ENCODE measurements around the gene HUS1B.

The HUS1B gene

DNA sequence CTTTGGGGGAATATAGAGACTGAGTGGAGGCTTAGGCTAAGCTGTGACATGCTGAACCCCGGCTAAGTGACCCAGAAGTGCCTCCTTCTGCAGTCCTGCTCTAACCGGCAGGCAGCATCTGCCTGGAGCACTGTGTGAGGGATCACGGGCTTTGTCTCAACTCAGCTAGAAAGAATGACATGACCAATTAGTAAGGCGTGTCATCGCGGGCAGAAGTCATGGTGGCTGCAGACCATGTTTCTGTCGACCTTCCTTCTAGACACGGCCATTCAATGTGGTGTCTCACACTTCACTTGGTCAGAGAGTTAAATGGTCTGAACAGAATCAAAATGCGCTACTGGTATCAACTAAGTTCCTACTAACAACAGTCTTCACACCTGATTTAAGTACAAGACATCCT is 35.0 kb downstream of the HUS1B start:
- Histone ChIP-seq H3K4me1 (ENCODE audit: control insufficient read depth, insufficient read depth, low read length) (peaks cover 15% of the 10 kb centered on the region), H3K9ac (ENCODE audit: low read length) (no peak overlapping the region), H3K27me3 (ENCODE audit: control insufficient read depth, insufficient read depth, low read length) (no peaks in the 10 kb centered on the region), H3K27ac (ENCODE audit: low read depth, low read length) (no peak overlapping the region), H3K9me3 (ENCODE audit: control insufficient read depth, insufficient read depth, low read depth, low read length) (no peaks in the 10 kb centered on the region), H3K4me3 (ENCODE audit: low read depth, low read length) (no peak overlapping the region), H3K36me3 (ENCODE audit: control insufficient read depth, insufficient read depth, low read length) (peaks cover 15% of the 10 kb centered on the region; the same call in 1 of the 2 replicates)

- Histone ChIP-seq H3K27ac (ENCODE audit: low read depth, low read length) (no peak overlapping the region), H3K9me3 (ENCODE audit: control insufficient read depth, insufficient read depth, low read depth, low read length) (no peaks in the 10 kb centered on the region), H3K4me3 (ENCODE audit: low read depth, low read length) (no peak overlapping the region), H3K27me3 (ENCODE audit: control insufficient read depth, insufficient read depth, low read length) (no peaks in the 10 kb centered on the region), H3K36me3 (ENCODE audit: control insufficient read depth, insufficient read depth, low read length) (peaks cover 16% of the 10 kb centered on the region; the same call in 1 of the 2 replicates), H3K9ac (ENCODE audit: low read length) (no peak overlapping the region), H3K4me1 (ENCODE audit: control insufficient read depth, insufficient read depth, low read length) (peaks cover 15% of the 10 kb centered on the region)
These were observed 36.0 kb downstream of the HUS1B start for GRCh38 chr6:620950-621349.

GRCh38 chr6:620166-620565 is 36.7 kb downstream of the HUS1B start:
- no peaks in the 10 kb centered on the region for H3K9me3 ChIP-seq (ENCODE audit: control insufficient read depth, insufficient read depth, low read depth, low read length)
- peaks cover 20% of the 10 kb centered on the region for H3K36me3 ChIP-seq (ENCODE audit: control insufficient read depth, insufficient read depth, low read length)
- H3K27me3 ChIP-seq (ENCODE audit: control insufficient read depth, insufficient read depth, low read length), result no peaks in the 10 kb centered on the region
- H3K4me3 ChIP-seq (ENCODE audit: low read depth, low read length), result no peak overlapping the region
- peaks cover 8% of the 10 kb centered on the region for H3K4me1 ChIP-seq (ENCODE audit: control insufficient read depth, insufficient read depth, low read length)
- H3K9ac ChIP-seq (ENCODE audit: low read length), result no peak overlapping the region
- H3K27ac ChIP-seq (ENCODE audit: low read depth, low read length), result no peak overlapping the region

GRCh38 chr6:617456-618100 is 39.3 kb downstream of the HUS1B start:
- H3K36me3 ChIP-seq (ENCODE audit: control insufficient read depth, insufficient read depth, low read length), result peaks cover 29% of the 10 kb centered on the region
- no peak overlapping the region for H3K27ac ChIP-seq (ENCODE audit: low read depth, low read length)
- no peaks in the 10 kb centered on the region for H3K9me3 ChIP-seq (ENCODE audit: control insufficient read depth, insufficient read depth, low read depth, low read length)
- H3K9ac ChIP-seq (ENCODE audit: low read length), result no peak overlapping the region
- H3K27me3 ChIP-seq (ENCODE audit: control insufficient read depth, insufficient read depth, low read length), result no peaks in the 10 kb centered on the region
- no peaks in the 10 kb centered on the region for H3K4me1 ChIP-seq (ENCODE audit: control insufficient read depth, insufficient read depth, low read length)
- H3K4me3 ChIP-seq (ENCODE audit: low read depth, low read length), result no peak overlapping the region

- H3K9me3 ChIP-seq (ENCODE audit: control insufficient read depth, insufficient read depth, low read depth, low read length), result no peaks in the 10 kb centered on the region
- H3K36me3 ChIP-seq (ENCODE audit: control insufficient read depth, insufficient read depth, low read length), result peaks cover 22% of the 10 kb centered on the region
- H3K27me3 ChIP-seq (ENCODE audit: control insufficient read depth, insufficient read depth, low read length), result no peaks in the 10 kb centered on the region
- no peak overlapping the region for H3K9ac ChIP-seq (ENCODE audit: low read length)
- H3K4me3 ChIP-seq (ENCODE audit: low read depth, low read length), result no peak overlapping the region
- no peaks in the 10 kb centered on the region for H3K4me1 ChIP-seq (ENCODE audit: control insufficient read depth, insufficient read depth, low read length)
- H3K27ac ChIP-seq (ENCODE audit: low read depth, low read length), result no peak overlapping the region
These were observed 42.9 kb downstream of the HUS1B start for GRCh38 chr6:613981-614380.

- no peak overlapping the region for H3K27ac ChIP-seq (ENCODE audit: low read depth, low read length)
- no peaks in the 10 kb centered on the region for H3K4me1 ChIP-seq (ENCODE audit: control insufficient read depth, insufficient read depth, low read length)
- H3K4me3 ChIP-seq (ENCODE audit: low read depth, low read length), result no peak overlapping the region
- H3K9ac ChIP-seq (ENCODE audit: low read length), result no peak overlapping the region
- peaks cover 24% of the 10 kb centered on the region for H3K36me3 ChIP-seq (ENCODE audit: control insufficient read depth, insufficient read depth, low read length)
- no peaks in the 10 kb centered on the region for H3K9me3 ChIP-seq (ENCODE audit: control insufficient read depth, insufficient read depth, low read depth, low read length)
- H3K27me3 ChIP-seq (ENCODE audit: control insufficient read depth, insufficient read depth, low read length), result no peaks in the 10 kb centered on the region
These were observed 45.0 kb downstream of the HUS1B start for GRCh38 chr6:611928-612327.

GRCh38 chr6:610882-611281 is 46.0 kb downstream of the HUS1B start:
- H3K27ac ChIP-seq (ENCODE audit: low read depth, low read length), result no peak overlapping the region
- H3K4me3 ChIP-seq (ENCODE audit: low read depth, low read length), result no peak overlapping the region
- peaks cover 27% of the 10 kb centered on the region for H3K36me3 ChIP-seq (ENCODE audit: control insufficient read depth, insufficient read depth, low read length)
- H3K27me3 ChIP-seq (ENCODE audit: control insufficient read depth, insufficient read depth, low read length), result no peaks in the 10 kb centered on the region
- no peak overlapping the region for H3K9ac ChIP-seq (ENCODE audit: low read length)
- H3K9me3 ChIP-seq (ENCODE audit: control insufficient read depth, insufficient read depth, low read depth, low read length), result no peaks in the 10 kb centered on the region
- H3K4me1 ChIP-seq (ENCODE audit: control insufficient read depth, insufficient read depth, low read length), result no peaks in the 10 kb centered on the region

DNA sequence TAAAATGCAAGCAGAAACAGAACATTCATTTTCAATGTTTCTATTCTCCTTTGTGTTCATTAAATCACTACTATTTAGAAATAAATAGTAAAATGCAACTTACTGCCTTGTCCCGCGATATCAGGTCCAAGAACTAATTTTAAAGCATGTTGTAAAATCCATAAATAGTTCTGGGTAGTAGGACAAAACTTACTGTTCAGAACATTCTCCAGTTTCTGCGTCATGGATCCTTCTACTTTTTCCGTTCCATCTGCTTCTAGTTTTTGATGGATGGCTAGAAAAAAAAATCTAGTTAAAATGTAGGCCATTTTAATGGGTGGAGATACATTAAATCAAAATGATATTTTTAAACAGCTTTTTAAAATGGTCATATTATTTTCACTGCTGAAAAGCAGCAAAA is 47.0 kb downstream of the HUS1B start:
- peaks cover 21% of the 10 kb centered on the region for H3K36me3 ChIP-seq (ENCODE audit: control insufficient read depth, insufficient read depth, low read length)
- no peak overlapping the region for H3K9ac ChIP-seq (ENCODE audit: low read length)
- no peaks in the 10 kb centered on the region for H3K27me3 ChIP-seq (ENCODE audit: control insufficient read depth, insufficient read depth, low read length)
- no peak overlapping the region for H3K4me3 ChIP-seq (ENCODE audit: low read depth, low read length)
- H3K27ac ChIP-seq (ENCODE audit: low read depth, low read length), result no peak overlapping the region
- no peaks in the 10 kb centered on the region for H3K9me3 ChIP-seq (ENCODE audit: control insufficient read depth, insufficient read depth, low read depth, low read length)
- no peaks in the 10 kb centered on the region for H3K4me1 ChIP-seq (ENCODE audit: control insufficient read depth, insufficient read depth, low read length)

- Histone ChIP-seq H3K27ac (ENCODE audit: low read depth, low read length) (no peak overlapping the region), H3K27me3 (ENCODE audit: control insufficient read depth, insufficient read depth, low read length) (no peaks in the 10 kb centered on the region), H3K4me3 (ENCODE audit: low read depth, low read length) (no peak overlapping the region), H3K4me1 (ENCODE audit: control insufficient read depth, insufficient read depth, low read length) (no peaks in the 10 kb centered on the region), H3K9me3 (ENCODE audit: control insufficient read depth, insufficient read depth, low read depth, low read length) (no peaks in the 10 kb centered on the region), H3K9ac (ENCODE audit: low read length) (no peak overlapping the region), H3K36me3 (ENCODE audit: control insufficient read depth, insufficient read depth, low read length) (peaks cover 15% of the 10 kb centered on the region)
These were observed 50.0 kb downstream of the HUS1B start for GRCh38 chr6:606829-607379.

Data from HUES6 (cell line).